Peyer's patch (tissue), 4 donors: ENCODE measurements around the gene FBN1. TPM values are rescaled to one million over a fixed set of nuclear protein-coding genes. Genes with fewer than 3 reads are reported as not detected.

Experiments used
- DNase-seq, 3 donors: peaks; one replicate each; pipeline ENCODE4 v3.0.0-alpha.2; 2017 to 2019
- H3K27ac ChIP-seq, 4 donors: fragments of 200-600 bp; sonication (generic); one replicate each; pipeline ENCODE4 v1.5.1; 2016 to 2019
- H3K27me3 ChIP-seq, 2 donors: fragments of 200-600 bp; sonication (generic); one replicate each; pipeline ENCODE4 v1.5.1; 2019
- H3K36me3 ChIP-seq, 3 donors: fragments of 200-600 bp; sonication (generic); one replicate each; pipeline ENCODE4 v1.5.1; 2016 to 2019
- H3K4me1 ChIP-seq, 4 donors: fragments of 200-600 bp; sonication (generic); one replicate each; pipeline ENCODE4 v1.5.1; 2016 to 2019
- H3K4me3 ChIP-seq, 4 donors: fragments of 200-600 bp; sonication (generic); 1 replicate in 3 of 4; 2 replicates in 1 of 4; pipeline ENCODE4 v1.5.1; 2016 to 2019; ENCODE audit warnings: mild to moderate bottlenecking in 1 of 4
- H3K9me3 ChIP-seq, 4 donors: fragments of 200-600 bp; sonication (generic); one replicate each; pipeline ENCODE4 v1.5.1; 2016 to 2019; ENCODE audit warnings: mild to moderate bottlenecking in 1 of 4
- POLR2A ChIP-seq, 2 donors: fragments of 450-650 bp; IDR thresholded peaks; one replicate each; pipeline ENCODE4 v1.5.1; 2017; ENCODE audit warnings: antibody characterized with exemption in 2 of 2, mild to moderate bottlenecking in 2 of 2, moderate library complexity in 2 of 2
- total RNA-seq, 4 donors: library from RNA; depleted of rRNA; stranded (reverse); fragments of >200 nt; gene quantifications; one replicate each; pipeline ENCODE4 v1.1.0, GENCODE V29; 2016
- TF ChIP-seq, protein P1 (sequence below), 6 experiments: fragments of 450-650 bp in 4 of 6; fragments of 200-600 bp in 2 of 6; sonication (generic) in 1 of 6; IDR thresholded peaks; one replicate each; pipeline ENCODE4 v1.5.1; 2017 to 2019; ENCODE audit warnings: antibody characterized with exemption in 6 of 6, mild to moderate bottlenecking in 3 of 6, moderate library complexity in 1 of 6

Gene FBN1
- total RNA-seq, 4 donors from 2014 or later, result 21.4 to 257 (median 60.9) TPM

GRCh38 chr15:48623456-48623855 lies 22.1 kb downstream of the FBN1 start:
- H3K9me3 ChIP-seq, result no peaks in the 10 kb centered on the region
- no peak for DNase-seq
- no peak overlapping the region for H3K27ac ChIP-seq
- no peaks in the 10 kb centered on the region for H3K36me3 ChIP-seq
- H3K4me3 ChIP-seq, result no peak overlapping the region
- H3K27me3 ChIP-seq, result no peaks in the 10 kb centered on the region
- TF ChIP-seq, protein P1, sequence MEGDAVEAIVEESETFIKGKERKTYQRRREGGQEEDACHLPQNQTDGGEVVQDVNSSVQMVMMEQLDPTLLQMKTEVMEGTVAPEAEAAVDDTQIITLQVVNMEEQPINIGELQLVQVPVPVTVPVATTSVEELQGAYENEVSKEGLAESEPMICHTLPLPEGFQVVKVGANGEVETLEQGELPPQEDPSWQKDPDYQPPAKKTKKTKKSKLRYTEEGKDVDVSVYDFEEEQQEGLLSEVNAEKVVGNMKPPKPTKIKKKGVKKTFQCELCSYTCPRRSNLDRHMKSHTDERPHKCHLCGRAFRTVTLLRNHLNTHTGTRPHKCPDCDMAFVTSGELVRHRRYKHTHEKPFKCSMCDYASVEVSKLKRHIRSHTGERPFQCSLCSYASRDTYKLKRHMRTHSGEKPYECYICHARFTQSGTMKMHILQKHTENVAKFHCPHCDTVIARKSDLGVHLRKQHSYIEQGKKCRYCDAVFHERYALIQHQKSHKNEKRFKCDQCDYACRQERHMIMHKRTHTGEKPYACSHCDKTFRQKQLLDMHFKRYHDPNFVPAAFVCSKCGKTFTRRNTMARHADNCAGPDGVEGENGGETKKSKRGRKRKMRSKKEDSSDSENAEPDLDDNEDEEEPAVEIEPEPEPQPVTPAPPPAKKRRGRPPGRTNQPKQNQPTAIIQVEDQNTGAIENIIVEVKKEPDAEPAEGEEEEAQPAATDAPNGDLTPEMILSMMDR (IDR thresholded peaks at IDR 0.05), result no peak
- TF ChIP-seq POLR2A (IDR thresholded peaks at IDR 0.05), result no peak
- no peaks in the 10 kb centered on the region for H3K4me1 ChIP-seq

GRCh38 chr15:48622237-48622636 lies 23.3 kb downstream of the FBN1 start:
- DNase-seq, result no peak
- no peaks in the 10 kb centered on the region for H3K4me1 ChIP-seq
- no peak overlapping the region for H3K27ac ChIP-seq
- no peaks in the 10 kb centered on the region for H3K36me3 ChIP-seq
- TF ChIP-seq, protein P1 (IDR thresholded peaks at IDR 0.05), result no peak
- TF ChIP-seq POLR2A (IDR thresholded peaks at IDR 0.05), result no peak
- no peaks in the 10 kb centered on the region for H3K27me3 ChIP-seq
- H3K9me3 ChIP-seq, result no peaks in the 10 kb centered on the region
- no peak overlapping the region for H3K4me3 ChIP-seq

GRCh38 chr15:48619446-48619845 lies 26.1 kb downstream of the FBN1 start:
- no peaks in the 10 kb centered on the region for H3K36me3 ChIP-seq
- no peak overlapping the region for H3K4me3 ChIP-seq
- H3K4me1 ChIP-seq, result no peaks in the 10 kb centered on the region
- no peaks in the 10 kb centered on the region for H3K27me3 ChIP-seq
- H3K9me3 ChIP-seq, result no peaks in the 10 kb centered on the region
- H3K27ac ChIP-seq, result no peak overlapping the region
- no peak for DNase-seq
- TF ChIP-seq POLR2A (IDR thresholded peaks at IDR 0.05), result no peak
- TF ChIP-seq, protein P1 (IDR thresholded peaks at IDR 0.05), result no peak

DNA sequence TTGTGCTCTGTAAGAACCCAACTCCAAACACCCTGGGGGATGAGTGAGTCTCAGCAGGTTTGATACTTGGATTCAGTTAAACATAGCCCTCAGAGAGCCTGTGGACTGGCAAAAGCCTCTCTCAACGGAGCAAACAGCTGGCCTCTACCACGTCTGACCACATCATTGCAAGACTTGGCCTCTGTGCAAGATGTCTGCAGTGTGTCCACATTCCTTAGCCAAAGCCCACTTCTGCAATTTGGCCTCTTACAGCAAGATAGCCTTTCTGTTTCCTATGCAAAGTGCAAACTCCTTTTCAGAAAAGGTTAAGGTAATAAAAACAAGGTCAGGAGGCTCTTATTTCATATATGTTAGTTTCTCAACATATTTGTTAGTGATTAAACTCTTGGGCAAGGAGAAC lies 27.9 kb downstream of the FBN1 start:
- H3K27ac ChIP-seq, result peak overlapping the region in 2 of 4 donors; percentile 25 to 32

DNA sequence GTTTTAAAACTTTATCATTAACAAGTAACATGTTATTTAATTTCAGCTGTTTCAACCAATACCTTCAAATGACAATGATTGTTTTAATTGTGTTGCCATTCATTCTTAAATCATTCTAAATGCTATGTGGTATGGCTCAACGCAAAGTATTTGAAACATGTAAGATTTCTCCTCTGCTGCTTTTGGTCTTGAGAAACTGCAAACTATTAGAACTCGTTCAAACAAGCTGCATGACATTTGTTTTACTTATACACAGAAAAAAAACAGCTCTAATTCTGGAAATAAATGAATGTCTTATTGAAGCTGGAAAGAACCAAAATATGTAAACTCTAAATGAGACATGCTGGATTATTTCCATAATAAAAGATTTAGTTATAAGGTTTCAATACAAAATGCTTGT lies 29.3 kb downstream of the FBN1 start:
- Histone ChIP-seq H3K4me3 (no peak overlapping the region), H3K36me3 (no peaks in the 10 kb centered on the region), H3K4me1 (no peaks in the 10 kb centered on the region), H3K9me3 (no peaks in the 10 kb centered on the region), H3K27me3 (no peaks in the 10 kb centered on the region), H3K27ac (no peak overlapping the region)
- DNase-seq, result no peak
- TF ChIP-seq POLR2A (IDR thresholded peaks at IDR 0.05), result no peak
- TF ChIP-seq, protein P1 (IDR thresholded peaks at IDR 0.05), result no peak

More for the DNA sequence above, 27.9 kb downstream of the FBN1 start:
- DNase-seq, result peak in 1 of 3 donors; percentile 54
- H3K36me3 ChIP-seq, result no peaks in the 10 kb centered on the region
- H3K27me3 ChIP-seq, result no peaks in the 10 kb centered on the region
- no peaks in the 10 kb centered on the region for H3K9me3 ChIP-seq
- no peak for TF ChIP-seq POLR2A (IDR thresholded peaks at IDR 0.05)
- TF ChIP-seq, protein P1 (IDR thresholded peaks at IDR 0.05), result no peak
- H3K4me3 ChIP-seq, result no peak overlapping the region
- no peaks in the 10 kb centered on the region for H3K4me1 ChIP-seq

- H3K9me3 ChIP-seq, result no peaks in the 10 kb centered on the region
- H3K27me3 ChIP-seq, result no peaks in the 10 kb centered on the region
- H3K4me1 ChIP-seq, result no peaks in the 10 kb centered on the region
- H3K27ac ChIP-seq, result peak overlapping the region in 1 of 4 donors; percentile 12
- H3K4me3 ChIP-seq, result no peak overlapping the region
- H3K36me3 ChIP-seq, result no peaks in the 10 kb centered on the region
- DNase-seq, result no peak
- no peak for TF ChIP-seq POLR2A (IDR thresholded peaks at IDR 0.05)
- TF ChIP-seq, protein P1 (IDR thresholded peaks at IDR 0.05), result no peak
These were observed 31.5 kb downstream of the FBN1 start for GRCh38 chr15:48614051-48614450.
